Astrocyte (in vitro differentiated cells and primary cell): ENCODE data around the gene CPED1. TPM values are rescaled to one million over a fixed set of nuclear protein-coding genes. Genes with fewer than 3 reads are reported as not detected.

Source experiments
- DNase-seq: peaks from one replicate; pipeline ENCODE4 v3.0.0-alpha.2; 2010; ENCODE audit warnings: low read depth
- FAIRE-seq: peaks from 2 replicates; lab custom pipeline; 2011; peaks lifted over from hg19 to GRCh38; lab: Jason Lieb, UNC
- H2AFZ ChIP-seq: 2 replicates; pipeline ENCODE4 v1.6.0; 2012; ENCODE audit warnings: low read depth, low read length, inconsistent platforms
- H3K27ac ChIP-seq: 2 replicates; pipeline ENCODE4 v1.5.1; 2011; ENCODE audit warnings: low read depth, low read length, inconsistent platforms
- H3K27me3 ChIP-seq: 2 replicates; pipeline ENCODE4 v1.6.0; 2011; ENCODE audit warnings: low read length, inconsistent platforms; ENCODE audit not compliant: insufficient read depth
- H3K36me3 ChIP-seq: 2 replicates; pipeline ENCODE4 v1.5.1; 2011; ENCODE audit warnings: low read length, inconsistent platforms; ENCODE audit not compliant: insufficient read depth
- H3K4me1 ChIP-seq: 2 replicates; pipeline ENCODE4 v1.5.1; 2011; ENCODE audit warnings: low read length, inconsistent platforms; ENCODE audit not compliant: insufficient read depth
- H3K4me2 ChIP-seq: 2 replicates; pipeline ENCODE4 v1.6.0; 2012; ENCODE audit warnings: low read length, inconsistent platforms
- H3K4me3 ChIP-seq: 2 replicates; pipeline ENCODE4 v1.5.1; 2011; ENCODE audit warnings: low read depth, mild to moderate bottlenecking, low read length, inconsistent platforms; ENCODE audit not compliant: insufficient read depth
- H3K79me2 ChIP-seq: 2 replicates; pipeline ENCODE4 v1.6.0; 2012; ENCODE audit warnings: mild to moderate bottlenecking, low read length, inconsistent platforms; ENCODE audit not compliant: insufficient read depth
- H3K9ac ChIP-seq: 2 replicates; pipeline ENCODE4 v1.6.0; 2012; ENCODE audit warnings: mild to moderate bottlenecking, low read length, inconsistent platforms
- H3K9me3 ChIP-seq: 2 replicates; pipeline ENCODE4 v1.5.1; 2012; ENCODE audit warnings: low read depth, mild to moderate bottlenecking, low read length, inconsistent platforms; ENCODE audit not compliant: insufficient read depth
- H4K20me1 ChIP-seq: 2 replicates; pipeline ENCODE4 v1.6.0; 2012; ENCODE audit warnings: low read length, inconsistent platforms; ENCODE audit not compliant: insufficient read depth
- H3K27ac Mint-ChIP-seq: one replicate; pipeline ENCODE4 v1.8.0; 2021; ENCODE audit warnings: mild to moderate bottlenecking, mixed read lengths; ENCODE audit not compliant: unreplicated experiment
- H3K27me3 Mint-ChIP-seq: one replicate; pipeline ENCODE4 v1.8.0; 2021; ENCODE audit warnings: low read depth, mixed read lengths; ENCODE audit not compliant: unreplicated experiment
- H3K36me3 Mint-ChIP-seq: one replicate; pipeline ENCODE4 v1.8.0; 2021; ENCODE audit warnings: low read depth, mixed read lengths; ENCODE audit not compliant: unreplicated experiment
- H3K4me1 Mint-ChIP-seq: one replicate; pipeline ENCODE4 v1.8.0; 2021; ENCODE audit warnings: low read depth, mixed read lengths; ENCODE audit not compliant: unreplicated experiment
- H3K4me3 Mint-ChIP-seq: one replicate; pipeline ENCODE4 v1.8.0; 2021; ENCODE audit warnings: mild to moderate bottlenecking, moderate library complexity, mixed read lengths; ENCODE audit not compliant: unreplicated experiment
- H3K9me3 Mint-ChIP-seq: one replicate; pipeline ENCODE4 v1.8.0; 2021; ENCODE audit warnings: mild to moderate bottlenecking, mixed read lengths; ENCODE audit not compliant: unreplicated experiment
- CTCF ChIP-seq: IDR thresholded peaks from 2 replicates; pipeline ENCODE4 v1.5.1; 2011; ENCODE audit warnings: low read depth, mild to moderate bottlenecking, inconsistent platforms, low read length, moderate library complexity; ENCODE audit not compliant: insufficient read depth
- EZH2 ChIP-seq: IDR thresholded peaks from 2 replicates; pipeline ENCODE4 v1.6.1; 2012; ENCODE audit warnings: mild to moderate bottlenecking, low read length, inconsistent platforms; ENCODE audit not compliant: insufficient read depth
- total RNA-seq: library from RNA; stranded (reverse); gene quantifications from 2 replicates; pipeline ENCODE4 v1.2.1, GENCODE V29; 2021

The CPED1 gene
- total RNA-seq, 1 donor from 2014 or later: 6.1 TPM

DNA sequence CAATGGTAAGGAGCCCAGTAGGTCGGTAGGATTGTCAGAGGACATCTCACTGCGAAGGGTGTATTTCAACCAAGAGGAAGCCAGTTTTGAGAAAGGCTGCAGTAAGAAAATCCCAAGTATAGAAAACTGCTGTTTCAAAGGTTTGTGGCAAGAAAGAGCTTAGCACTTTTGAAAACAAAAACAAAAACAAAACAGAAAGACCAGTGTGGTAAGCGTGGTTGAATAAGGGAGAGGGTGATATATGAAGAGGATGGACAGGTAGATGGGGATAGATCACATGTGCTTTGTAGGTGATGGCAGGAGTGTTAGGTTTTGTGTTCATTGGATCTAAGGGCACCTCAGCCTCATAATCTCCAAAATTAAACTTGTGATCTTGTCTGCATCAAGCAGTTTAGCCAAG, 198.7 kb downstream of the CPED1 start:
- no peak overlapping the region for H3K4me2 ChIP-seq
- no peak overlapping the region for H3K4me3 Mint-ChIP-seq
- no peaks in the 10 kb centered on the region for H3K27me3 ChIP-seq
- no peak overlapping the region for H3K27ac ChIP-seq
- no peak overlapping the region for H3K9ac ChIP-seq
- DNase-seq (no peak), FAIRE-seq (no peak)
- no peaks in the 10 kb centered on the region for H3K4me1 ChIP-seq
- H3K4me3 ChIP-seq: no peak overlapping the region
- H3K27ac Mint-ChIP-seq: no peak overlapping the region
- H2AFZ ChIP-seq: no peak overlapping the region
- H3K9me3 Mint-ChIP-seq: no peaks in the 10 kb centered on the region
- H3K27me3 Mint-ChIP-seq: no peaks in the 10 kb centered on the region
- no peaks in the 10 kb centered on the region for H3K36me3 ChIP-seq
- no peaks in the 10 kb centered on the region for H3K79me2 ChIP-seq
- TF ChIP-seq CTCF (no peak), EZH2 (no peak)
- no peaks in the 10 kb centered on the region for H3K9me3 ChIP-seq
- no peaks in the 10 kb centered on the region for H3K36me3 Mint-ChIP-seq
- no peaks in the 10 kb centered on the region for H4K20me1 ChIP-seq
- H3K4me1 Mint-ChIP-seq: no peaks in the 10 kb centered on the region

GRCh38 chr7:121187676-121188075, 199.2 kb downstream of the CPED1 start:
- no peak for TF ChIP-seq EZH2
- TF ChIP-seq CTCF: no peak
- H3K27ac ChIP-seq: no peak overlapping the region
- no peaks in the 10 kb centered on the region for H3K9me3 ChIP-seq
- H3K4me3 ChIP-seq: no peak overlapping the region
- Mint-ChIP-seq H3K4me3 (no peak overlapping the region), H3K27me3 (no peaks in the 10 kb centered on the region), H3K4me1 (no peaks in the 10 kb centered on the region), H3K27ac (no peak overlapping the region), H3K9me3 (no peaks in the 10 kb centered on the region), H3K36me3 (no peaks in the 10 kb centered on the region)
- FAIRE-seq: no peak
- no peak overlapping the region for H3K4me2 ChIP-seq
- DNase-seq: no peak
- no peaks in the 10 kb centered on the region for H3K27me3 ChIP-seq
- H3K79me2 ChIP-seq: no peaks in the 10 kb centered on the region
- no peak overlapping the region for H2AFZ ChIP-seq
- no peaks in the 10 kb centered on the region for H4K20me1 ChIP-seq
- H3K9ac ChIP-seq: no peak overlapping the region
- H3K36me3 ChIP-seq: no peaks in the 10 kb centered on the region
- H3K4me1 ChIP-seq: no peaks in the 10 kb centered on the region

- H4K20me1 ChIP-seq: no peaks in the 10 kb centered on the region
- no peak overlapping the region for H2AFZ ChIP-seq
- no peak for TF ChIP-seq EZH2
- Mint-ChIP-seq H3K9me3 (no peaks in the 10 kb centered on the region), H3K4me3 (no peak overlapping the region), H3K27me3 (no peaks in the 10 kb centered on the region), H3K36me3 (no peaks in the 10 kb centered on the region), H3K27ac (no peak overlapping the region), H3K4me1 (peaks cover 8% of the 10 kb centered on the region)
- H3K9ac ChIP-seq: no peak overlapping the region
- DNase-seq (peak; percentile 66), FAIRE-seq (no peak)
- H3K4me1 ChIP-seq: no peaks in the 10 kb centered on the region
- no peaks in the 10 kb centered on the region for H3K36me3 ChIP-seq
- H3K27ac ChIP-seq: no peak overlapping the region
- H3K4me2 ChIP-seq: no peak overlapping the region
- no peaks in the 10 kb centered on the region for H3K9me3 ChIP-seq
- H3K79me2 ChIP-seq: no peaks in the 10 kb centered on the region
- H3K27me3 ChIP-seq: no peaks in the 10 kb centered on the region
- no peak overlapping the region for H3K4me3 ChIP-seq
These were observed 204.3 kb downstream of the CPED1 start for GRCh38 chr7:121192834-121193233.
